Measurements from ENCODE around the gene KRTAP20-2.

Gene KRTAP20-2

DNA sequence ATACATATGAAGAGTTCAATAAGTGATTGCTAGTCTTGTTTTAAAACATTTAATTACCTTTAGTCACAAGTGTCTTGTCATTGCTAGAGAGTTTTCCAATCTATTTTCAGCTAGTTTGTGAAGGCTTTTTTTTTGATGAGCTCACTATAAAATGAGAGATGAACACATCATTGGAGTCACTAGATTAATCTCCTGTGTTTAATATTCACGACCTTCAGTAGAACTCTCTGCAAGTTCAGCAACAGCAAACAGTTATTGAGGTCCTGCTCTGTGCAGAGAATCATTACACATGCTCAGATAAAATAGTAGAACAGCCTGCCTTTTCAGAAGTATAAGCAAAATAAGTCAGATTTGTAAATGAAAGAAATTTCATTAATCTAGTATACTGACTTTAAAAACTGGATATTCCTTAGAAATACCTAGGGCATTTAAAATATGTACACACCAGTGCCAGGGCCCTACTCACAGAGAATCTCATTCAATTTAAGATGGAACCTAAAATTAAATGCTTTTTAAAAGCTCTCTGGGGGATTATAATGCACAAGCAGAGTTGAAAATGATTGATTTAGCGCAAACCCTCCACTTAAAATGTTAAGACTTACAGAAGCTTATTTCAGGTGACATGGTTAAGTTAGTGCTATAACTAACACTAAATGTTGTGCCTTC is 38.1 kb downstream of the KRTAP20-2 start:
- DNase-seq (ENCODE audit: insufficient read length, low spot score) (no peak), FAIRE-seq (no peak)
- TF ChIP-seq CTCF (IDR thresholded peaks at IDR 0.05; ENCODE audit: insufficient read depth, missing control alignments), result no peak

DNA sequence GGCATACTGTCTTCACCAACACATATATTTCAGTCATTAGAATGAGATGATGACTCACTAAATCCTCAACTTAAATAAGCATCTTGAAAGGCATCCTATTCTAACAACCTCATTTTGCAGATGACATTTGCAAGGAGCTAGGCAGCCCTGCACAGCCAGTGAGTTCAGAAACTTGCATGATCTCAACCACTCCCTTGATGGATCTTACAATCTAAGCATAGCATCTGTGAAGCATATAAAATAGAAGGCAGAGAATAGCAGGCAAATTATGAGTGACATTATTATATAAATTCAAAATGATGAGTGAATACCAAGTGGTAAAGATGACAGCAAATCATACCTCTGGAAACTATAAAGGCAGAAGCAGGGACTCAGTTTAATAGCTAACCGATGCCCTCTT is 39.3 kb downstream of the KRTAP20-2 start:
- no peak for TF ChIP-seq CTCF (IDR thresholded peaks at IDR 0.05; ENCODE audit: insufficient read depth, missing control alignments)
- no peak for FAIRE-seq

GRCh38 chr21:30676737-30677136 is 41.7 kb downstream of the KRTAP20-2 start:
- TF ChIP-seq CTCF (IDR thresholded peaks at IDR 0.05; ENCODE audit: insufficient read depth, missing control alignments), result no peak
- no peak for FAIRE-seq
- no peak for DNase-seq (ENCODE audit: insufficient read length, low spot score)

More for the DNA sequence above, 39.3 kb downstream of the KRTAP20-2 start:
- DNase-seq (ENCODE audit: insufficient read length, low spot score), result no peak

- FAIRE-seq, result no peak
- no peak for DNase-seq (ENCODE audit: insufficient read length, low spot score)
- TF ChIP-seq CTCF (IDR thresholded peaks at IDR 0.05; ENCODE audit: insufficient read depth, missing control alignments), result no peak
Observed at GRCh38 chr21:30680586-30680985, 45.6 kb downstream of the KRTAP20-2 start.

GRCh38 chr21:30684506-30684905 is 49.5 kb downstream of the KRTAP20-2 start:
- DNase-seq (ENCODE audit: insufficient read length, low spot score), result no peak
- FAIRE-seq, result no peak
- no peak for TF ChIP-seq CTCF (IDR thresholded peaks at IDR 0.05; ENCODE audit: insufficient read depth, missing control alignments)

All from D721Med (cell line).